Sigmoid colon (tissue), 7 donors: ENCODE data around the gene TFE3. TPM values are rescaled to one million over a fixed set of nuclear protein-coding genes. Genes with fewer than 3 reads are reported as not detected.

Source experiments
- DNase-seq: peaks from one replicate; pipeline ENCODE4 v3.0.0-alpha.2; 2019
- H3K27ac ChIP-seq, 4 donors: fragments of 200-600 bp; sonication (generic); one replicate each; pipeline ENCODE4 v1.5.1; 2016 to 2019; ENCODE audit warnings: mild to moderate bottlenecking in 1 of 4
- H3K27me3 ChIP-seq, 3 donors: fragments of 200-600 bp; sonication (generic); one replicate each; pipeline ENCODE4 v1.5.1; 2019; ENCODE audit warnings: mild to moderate bottlenecking in 1 of 3
- H3K36me3 ChIP-seq, 4 donors: fragments of 200-600 bp; sonication (generic); one replicate each; pipeline ENCODE4 v1.5.1; 2016 to 2019
- H3K4me1 ChIP-seq, 4 donors: fragments of 200-600 bp; sonication (generic); one replicate each; pipeline ENCODE4 v1.5.1; 2017 to 2019
- H3K4me3 ChIP-seq, 4 donors: fragments of 200-600 bp; sonication (generic); one replicate each; pipeline ENCODE4 v1.5.1; 2017 to 2019; ENCODE audit warnings: mild to moderate bottlenecking in 2 of 4, moderate library complexity in 1 of 4
- H3K9me3 ChIP-seq, 4 donors: fragments of 200-600 bp in 3 of 4; sonication (generic) in 3 of 4; one replicate each; pipeline versions ENCODE4 v1.5.1 to v1.6.1; 2013 to 2019
- EP300 ChIP-seq, 4 donors: sonication (generic); formaldehyde crosslinking; IDR thresholded peaks; one replicate each; pipeline ENCODE4 v1.6.1; 2017; ENCODE audit warnings: antibody characterized with exemption in 4 of 4
- POLR2A ChIP-seq, 2 donors: fragments of 450-650 bp; IDR thresholded peaks; one replicate each; pipeline ENCODE4 v1.6.1; 2016; ENCODE audit warnings: antibody characterized with exemption in 2 of 2, mild to moderate bottlenecking in 2 of 2, moderate library complexity in 2 of 2
- POLR2AphosphoS5 ChIP-seq, 4 donors: sonication (generic); formaldehyde crosslinking; IDR thresholded peaks; one replicate each; pipeline ENCODE4 v1.6.1; 2017; ENCODE audit warnings: antibody characterized with exemption in 4 of 4
- WGBS, 2 donors: extraction: QIAGEN DNeasy Blood & Tissue Kit; methylation state at CpG; one replicate each; pipeline ENCODE4 v1.1.7; 2013; 5-methylcytosine and 5-hydroxymethylcytosine counted together
- intact Hi-C: fragments of 100-400 bp; cut with DNase I; formaldehyde crosslinking; loops from one replicate; pipeline ENCODE4 v1.15.1; 2023
- polyA plus RNA-seq, 3 donors: library from polyadenylated mRNA; stranded (reverse); fragments of 200-250 nt; gene quantifications; one replicate each; pipeline ENCODE4 v1.2.3, GENCODE V29; 2013
- total RNA-seq, 4 donors: library from RNA; depleted of rRNA; stranded (reverse); fragments of >200 nt; gene quantifications; one replicate each; pipeline ENCODE4 v1.1.0, GENCODE V29; 2016
- TF ChIP-seq, protein P1 (sequence below), 4 experiments: fragments of 450-650 bp in 3 of 4; fragments of 200-600 bp in 1 of 4; IDR thresholded peaks; one replicate each; pipeline ENCODE4 v1.5.1; 2016 to 2019; ENCODE audit warnings: antibody characterized with exemption in 4 of 4, mild to moderate bottlenecking in 3 of 4, moderate library complexity in 2 of 4
- donor health status: healthy with polysubstance abuse.
- donor health status: Bipolar disorder and iron deficiency.
- donor health status: healthy.

TFE3 gene
- total and polyA plus RNA-seq, 7 donors: 21.0 to 69.8 (median 38.3) TPM

- H3K4me3 ChIP-seq: no peak overlapping the region
- peaks cover 0 to 15% (median 4%) of the 10 kb centered on the region in 4 donors for H3K4me1 ChIP-seq
- intact Hi-C loops: no loop called here
- no peaks in the 10 kb centered on the region for H3K9me3 ChIP-seq
- peaks cover 8 to 49% (median 10%) of the 10 kb centered on the region in 4 donors for H3K36me3 ChIP-seq
- no peak for DNase-seq
- H3K27ac ChIP-seq: no peak overlapping the region
- H3K27me3 ChIP-seq: no peaks in the 10 kb centered on the region
- TF ChIP-seq POLR2AphosphoS5 (IDR thresholded peaks at IDR 0.05): no peak
- TF ChIP-seq, protein P1, sequence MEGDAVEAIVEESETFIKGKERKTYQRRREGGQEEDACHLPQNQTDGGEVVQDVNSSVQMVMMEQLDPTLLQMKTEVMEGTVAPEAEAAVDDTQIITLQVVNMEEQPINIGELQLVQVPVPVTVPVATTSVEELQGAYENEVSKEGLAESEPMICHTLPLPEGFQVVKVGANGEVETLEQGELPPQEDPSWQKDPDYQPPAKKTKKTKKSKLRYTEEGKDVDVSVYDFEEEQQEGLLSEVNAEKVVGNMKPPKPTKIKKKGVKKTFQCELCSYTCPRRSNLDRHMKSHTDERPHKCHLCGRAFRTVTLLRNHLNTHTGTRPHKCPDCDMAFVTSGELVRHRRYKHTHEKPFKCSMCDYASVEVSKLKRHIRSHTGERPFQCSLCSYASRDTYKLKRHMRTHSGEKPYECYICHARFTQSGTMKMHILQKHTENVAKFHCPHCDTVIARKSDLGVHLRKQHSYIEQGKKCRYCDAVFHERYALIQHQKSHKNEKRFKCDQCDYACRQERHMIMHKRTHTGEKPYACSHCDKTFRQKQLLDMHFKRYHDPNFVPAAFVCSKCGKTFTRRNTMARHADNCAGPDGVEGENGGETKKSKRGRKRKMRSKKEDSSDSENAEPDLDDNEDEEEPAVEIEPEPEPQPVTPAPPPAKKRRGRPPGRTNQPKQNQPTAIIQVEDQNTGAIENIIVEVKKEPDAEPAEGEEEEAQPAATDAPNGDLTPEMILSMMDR (IDR thresholded peaks at IDR 0.05): no peak
- TF ChIP-seq POLR2A (IDR thresholded peaks at IDR 0.05): no peak
- TF ChIP-seq EP300 (IDR thresholded peaks at IDR 0.05): no peak
- WGBS, 2 donors: 69 to 75% methylated on average over 6 of the region's 6 CpGs
Observed at GRCh38 chrX:49030283-49030682, 12.9 kb downstream of the TFE3 start.

DNA sequence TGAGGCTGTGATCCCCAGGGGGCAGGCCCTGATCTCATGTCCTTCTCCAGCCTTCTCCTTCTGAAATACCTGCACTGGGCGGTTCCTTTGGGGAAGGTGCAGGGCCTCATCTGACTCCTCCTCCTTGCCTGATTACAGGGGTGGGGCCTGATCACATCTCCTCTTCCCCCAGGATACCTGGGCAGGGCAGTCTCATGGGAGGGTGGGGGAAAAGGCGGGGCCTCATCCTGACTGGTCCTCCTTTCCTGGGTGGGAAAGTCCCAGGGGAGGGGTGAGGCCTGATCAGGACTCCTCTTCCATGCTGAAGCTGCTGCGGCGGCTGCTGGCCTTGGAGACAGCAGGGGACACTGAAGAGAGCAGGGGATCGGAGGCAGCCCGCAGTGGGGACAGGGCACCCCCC, 13.3 kb downstream of the TFE3 start:
- H3K9me3 ChIP-seq: no peaks in the 10 kb centered on the region
- DNase-seq: no peak
- H3K36me3 ChIP-seq: peaks cover 8 to 49% (median 10%) of the 10 kb centered on the region in 4 donors
- H3K27ac ChIP-seq: no peak overlapping the region
- no peaks in the 10 kb centered on the region for H3K27me3 ChIP-seq
- H3K4me3 ChIP-seq: no peak overlapping the region
- WGBS, 2 donors: 33 to 78% methylated on average over 6 of the region's 6 CpGs
- peaks cover 0 to 15% (median 4%) of the 10 kb centered on the region in 4 donors for H3K4me1 ChIP-seq
- intact Hi-C loops: no loop called here
- TF ChIP-seq, protein P1 (IDR thresholded peaks at IDR 0.05): no peak
- peak in 1 of 4 donors; percentile 5 for TF ChIP-seq POLR2AphosphoS5 (IDR thresholded peaks at IDR 0.05)

DNA sequence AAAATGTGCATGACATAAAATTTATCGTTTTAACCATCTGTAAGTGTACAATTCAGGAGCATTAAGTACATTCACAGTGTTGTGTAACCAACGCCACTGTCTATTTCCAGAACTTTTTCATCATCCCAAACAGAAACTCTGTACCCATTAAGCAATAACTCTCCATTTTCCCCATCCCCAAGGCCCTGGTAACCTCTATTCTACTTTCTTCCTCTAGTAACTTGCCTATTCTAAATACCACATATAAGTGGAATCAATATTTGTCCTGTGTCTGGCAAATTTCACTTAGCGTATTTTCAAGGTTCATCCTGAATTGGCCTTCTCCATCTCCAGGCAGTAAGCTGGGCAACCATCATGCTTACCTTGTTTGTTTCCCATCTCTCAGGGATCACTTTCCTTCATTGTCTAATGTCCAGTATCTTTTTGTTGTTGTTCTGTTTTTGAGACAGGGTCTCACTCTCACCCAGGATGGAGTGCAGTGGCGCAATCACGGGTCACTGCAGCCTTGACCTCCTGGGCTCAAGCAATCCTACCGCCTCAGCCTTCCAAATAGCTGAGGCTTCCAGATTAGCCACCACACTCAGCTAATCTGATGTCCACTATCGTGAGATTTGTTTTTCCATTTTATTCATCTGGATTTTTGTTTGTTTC, 23.4 kb downstream of the TFE3 start:
- H3K4me3 ChIP-seq: no peak overlapping the region
- H3K27ac ChIP-seq: no peak overlapping the region
- intact Hi-C loops: no loop called here
- H3K4me1 ChIP-seq: no peaks in the 10 kb centered on the region
- H3K9me3 ChIP-seq: no peaks in the 10 kb centered on the region
- no peak for DNase-seq
- WGBS, 2 donors: 89 to 91% methylated on average over 7 of the region's 7 CpGs
- TF ChIP-seq EP300 (IDR thresholded peaks at IDR 0.05) (no peak), POLR2A (IDR thresholded peaks at IDR 0.05) (no peak)
- no peaks in the 10 kb centered on the region for H3K36me3 ChIP-seq
- H3K27me3 ChIP-seq: no peaks in the 10 kb centered on the region

DNA sequence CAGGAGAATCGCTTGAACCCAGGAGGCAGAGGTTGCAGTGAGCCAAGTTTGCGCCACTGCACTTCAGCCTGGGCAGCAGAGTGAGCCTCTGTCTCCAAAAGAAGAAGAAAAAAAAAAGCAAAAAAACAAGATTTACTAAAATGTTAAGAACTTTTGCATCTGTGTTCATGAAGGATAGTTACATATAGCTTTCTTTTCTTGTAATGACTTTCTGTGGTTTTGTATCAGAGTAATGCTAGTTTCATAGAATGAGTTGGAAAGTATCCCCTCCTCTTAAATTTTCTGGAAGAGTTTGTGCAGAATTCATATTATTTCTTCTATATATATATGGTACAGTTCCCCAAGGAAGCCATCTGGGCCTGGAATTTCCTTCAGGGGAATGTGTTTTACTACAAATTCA, 24.1 kb downstream of the TFE3 start:
- 93 to 95% methylated on average over 2 of the region's 2 CpGs for WGBS, 2 donors
- Histone ChIP-seq H3K9me3 (no peaks in the 10 kb centered on the region), H3K4me3 (no peak overlapping the region), H3K4me1 (no peaks in the 10 kb centered on the region), H3K27ac (no peak overlapping the region), H3K27me3 (no peaks in the 10 kb centered on the region), H3K36me3 (no peaks in the 10 kb centered on the region)
- intact Hi-C loops: no loop called here
- TF ChIP-seq, protein P1 (IDR thresholded peaks at IDR 0.05): no peak
- no peak for TF ChIP-seq POLR2A (IDR thresholded peaks at IDR 0.05)
- DNase-seq: no peak

DNA sequence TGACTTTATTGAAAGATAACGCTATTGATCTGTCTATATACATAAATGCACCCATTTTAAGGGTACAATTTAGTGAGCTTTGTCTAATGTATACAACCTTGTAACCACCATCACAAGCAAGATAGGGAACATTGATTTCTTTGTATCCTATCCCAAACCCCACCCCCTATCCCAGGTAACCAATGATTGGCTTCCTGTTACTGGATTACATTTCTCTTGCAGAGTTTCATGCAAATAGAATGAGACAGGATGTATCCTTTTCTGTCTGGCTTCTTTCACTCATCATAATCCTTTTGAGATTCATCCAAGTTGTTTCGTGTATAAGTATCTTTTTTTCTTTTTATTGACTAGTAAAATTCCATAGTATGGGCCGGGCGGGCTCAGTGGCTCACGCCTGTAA, 39.5 kb downstream of the TFE3 start:
- 69 to 74% methylated on average over 5 of the region's 5 CpGs for WGBS, 2 donors
- TF ChIP-seq POLR2AphosphoS5 (IDR thresholded peaks at IDR 0.05): no peak
- Histone ChIP-seq H3K27ac (no peak overlapping the region), H3K36me3 (no peaks in the 10 kb centered on the region), H3K4me1 (peaks cover 0 to 9% (median 6%) of the 10 kb centered on the region in 4 donors), H3K9me3 (no peaks in the 10 kb centered on the region), H3K4me3 (no peak overlapping the region), H3K27me3 (no peaks in the 10 kb centered on the region)
- intact Hi-C loops: loop anchor here (2.0 to 10.0 kb wide), 3 partner anchors 34 to 101 kb away; no protein-coding TSS in a partner anchor
- no peak for DNase-seq
